ENCODE data around the gene ZFP92.

The ZFP92 gene

GRCh38 chrX:153441296-153441695 is 30.0 kb downstream of the ZFP92 start:
- no peak for DNase-seq

GRCh38 chrX:153441981-153442380 is 30.7 kb downstream of the ZFP92 start:
- no peak for DNase-seq

- DNase-seq, result no peak
These were observed 31.2 kb downstream of the ZFP92 start for GRCh38 chrX:153442463-153442862.

GRCh38 chrX:153443476-153444332 is 32.4 kb downstream of the ZFP92 start:
- DNase-seq, result no peak

GRCh38 chrX:153444333-153445011 is 33.2 kb downstream of the ZFP92 start:
- DNase-seq, result no peak

GRCh38 chrX:153445106-153445855 is 34.0 kb downstream of the ZFP92 start:
- DNase-seq, result no peak

- no peak for DNase-seq
These were observed 34.8 kb downstream of the ZFP92 start, which contains the start of gene TREX2 for GRCh38 chrX:153445856-153446635. Gene TREX2, minus strand, starts transcription at chrX:153446056. Its CDS starts 626 bp downstream, at chrX:153445430.

GRCh38 chrX:153446636-153446936 is 35.3 kb downstream of the ZFP92 start:
- DNase-seq, result no peak

GRCh38 chrX:153446950-153447580 is 35.8 kb downstream of the ZFP92 start:
- DNase-seq, result no peak

GRCh38 chrX:153447581-153447960 is 36.3 kb downstream of the ZFP92 start:
- no peak for DNase-seq

GRCh38 chrX:153448556-153449367 is 37.5 kb downstream of the ZFP92 start:
- no peak for DNase-seq

GRCh38 chrX:153449368-153450113 is 38.3 kb downstream of the ZFP92 start:
- DNase-seq, result no peak

- DNase-seq, result no peak
These were observed 39.1 kb downstream of the ZFP92 start for GRCh38 chrX:153450114-153450948.

- DNase-seq, result no peak
These were observed 39.6 kb downstream of the ZFP92 start for GRCh38 chrX:153450949-153451277.

GRCh38 chrX:153454901-153455550 is 43.8 kb downstream of the ZFP92 start:
- no peak for DNase-seq

GRCh38 chrX:153455571-153455970 is 44.3 kb downstream of the ZFP92 start:
- DNase-seq, result no peak

GRCh38 chrX:153456161-153456560 is 44.9 kb downstream of the ZFP92 start:
- no peak for DNase-seq

- DNase-seq, result no peak
These were observed 45.4 kb downstream of the ZFP92 start for GRCh38 chrX:153456704-153457103.

- no peak for DNase-seq
These were observed 46.0 kb downstream of the ZFP92 start for GRCh38 chrX:153457136-153457825.
